ENCODE results near the gene DAD1.

DNA sequence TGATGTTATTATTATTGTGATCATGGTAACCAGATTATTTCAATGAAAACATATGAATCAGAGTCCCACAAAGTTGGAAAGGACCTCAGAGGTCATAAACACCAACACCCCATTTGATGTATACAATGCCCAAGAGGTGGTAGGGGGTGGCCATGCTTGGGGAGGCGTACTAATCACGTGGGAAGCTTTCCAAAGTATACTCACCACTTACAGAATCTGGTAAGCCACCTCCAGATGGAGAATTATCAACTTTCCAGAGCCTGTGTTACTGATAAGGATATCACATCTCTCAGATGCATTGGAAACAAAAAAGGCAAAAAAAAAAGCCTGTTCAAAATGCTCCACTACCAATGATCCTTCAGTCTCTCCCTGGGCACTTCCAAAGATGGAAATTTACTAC lies 8.4 kb downstream of the DAD1 start:
- TF ChIP-seq, protein P1, sequence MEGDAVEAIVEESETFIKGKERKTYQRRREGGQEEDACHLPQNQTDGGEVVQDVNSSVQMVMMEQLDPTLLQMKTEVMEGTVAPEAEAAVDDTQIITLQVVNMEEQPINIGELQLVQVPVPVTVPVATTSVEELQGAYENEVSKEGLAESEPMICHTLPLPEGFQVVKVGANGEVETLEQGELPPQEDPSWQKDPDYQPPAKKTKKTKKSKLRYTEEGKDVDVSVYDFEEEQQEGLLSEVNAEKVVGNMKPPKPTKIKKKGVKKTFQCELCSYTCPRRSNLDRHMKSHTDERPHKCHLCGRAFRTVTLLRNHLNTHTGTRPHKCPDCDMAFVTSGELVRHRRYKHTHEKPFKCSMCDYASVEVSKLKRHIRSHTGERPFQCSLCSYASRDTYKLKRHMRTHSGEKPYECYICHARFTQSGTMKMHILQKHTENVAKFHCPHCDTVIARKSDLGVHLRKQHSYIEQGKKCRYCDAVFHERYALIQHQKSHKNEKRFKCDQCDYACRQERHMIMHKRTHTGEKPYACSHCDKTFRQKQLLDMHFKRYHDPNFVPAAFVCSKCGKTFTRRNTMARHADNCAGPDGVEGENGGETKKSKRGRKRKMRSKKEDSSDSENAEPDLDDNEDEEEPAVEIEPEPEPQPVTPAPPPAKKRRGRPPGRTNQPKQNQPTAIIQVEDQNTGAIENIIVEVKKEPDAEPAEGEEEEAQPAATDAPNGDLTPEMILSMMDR (IDR thresholded peaks at IDR 0.05), result no peak
- no peak for TF ChIP-seq EP300 (IDR thresholded peaks at IDR 0.05)
- TF ChIP-seq POLR2AphosphoS5 (IDR thresholded peaks at IDR 0.05), result no peak

All from gastroesophageal sphincter (tissue), 3 donors.